ENCODE results near the gene GLYATL2. TPM values are rescaled to one million over a fixed set of nuclear protein-coding genes. Genes with fewer than 3 reads are reported as not detected.

The GLYATL2 gene
- total RNA-seq, 4 donors from 2014 or later, result 0.87 to 8.6 (median 3.9) TPM; not detected in 1

DNA sequence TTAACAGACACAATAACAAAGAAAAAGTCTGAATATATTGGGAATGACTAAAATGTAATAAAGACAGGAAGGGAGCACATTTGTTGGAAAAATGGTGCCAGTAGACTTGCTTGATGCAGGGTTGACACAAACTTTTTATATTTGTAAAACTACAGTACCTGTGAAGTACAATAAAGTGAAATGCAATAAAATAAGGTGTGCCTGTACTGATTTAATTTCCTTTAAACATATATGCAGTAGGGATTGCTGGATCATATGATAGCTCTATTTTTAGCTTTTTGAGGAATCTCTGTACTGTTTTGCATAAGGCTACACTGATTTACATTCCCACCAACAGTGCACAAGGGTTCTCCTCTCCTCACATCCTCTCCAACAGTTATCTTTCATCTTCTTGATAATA lies 12.3 kb upstream of the GLYATL2 start:
- TF ChIP-seq EP300 (IDR thresholded peaks at IDR 0.05), result no peak
- TF ChIP-seq POLR2A (IDR thresholded peaks at IDR 0.05), result no peak
- TF ChIP-seq CTCF (IDR thresholded peaks at IDR 0.05), result no peak
- TF ChIP-seq POLR2AphosphoS5 (IDR thresholded peaks at IDR 0.05), result no peak
- Histone ChIP-seq H3K27me3 (no peaks in the 10 kb centered on the region), H3K4me1 (no peaks in the 10 kb centered on the region), H3K36me3 (no peaks in the 10 kb centered on the region), H3K9me3 (no peaks in the 10 kb centered on the region), H3K4me3 (no peak overlapping the region), H3K27ac (no peak overlapping the region)
- no peak for DNase-seq (ENCODE audit: low spot score in 2 of 2)

DNA sequence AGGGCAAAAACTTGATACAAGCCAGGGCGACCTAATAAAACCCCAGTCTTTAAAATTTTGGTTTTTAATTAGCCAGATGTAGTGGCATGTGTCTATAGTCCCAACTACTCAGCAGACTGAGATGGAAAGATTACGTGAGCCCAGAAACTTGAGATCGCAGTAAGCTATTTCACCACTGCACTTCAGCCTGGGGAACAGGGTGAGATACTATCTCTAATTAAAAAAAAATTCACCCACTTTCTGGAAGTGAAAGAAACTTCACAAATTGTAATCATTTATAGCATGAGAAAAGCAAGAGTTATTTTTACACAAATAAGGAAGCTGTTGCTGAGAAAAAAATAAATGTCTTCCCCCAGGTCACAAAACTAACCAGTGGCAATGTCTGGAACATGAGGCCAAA lies 882 bp upstream of the GLYATL2 start:
- no peak overlapping the region for H3K27ac ChIP-seq
- peaks cover 3% of the 10 kb centered on the region for H3K4me1 ChIP-seq
- WGBS, result 34% methylated on average over 3 of the region's 3 CpGs
- H3K4me3 ChIP-seq, result no peak overlapping the region
- H3K9me3 ChIP-seq, result no peaks in the 10 kb centered on the region
- no peak for TF ChIP-seq CTCF (IDR thresholded peaks at IDR 0.05)
- no peak for TF ChIP-seq POLR2A (IDR thresholded peaks at IDR 0.05)
- no peak for TF ChIP-seq EP300 (IDR thresholded peaks at IDR 0.05)
- TF ChIP-seq POLR2AphosphoS5 (IDR thresholded peaks at IDR 0.05), result no peak
- no peaks in the 10 kb centered on the region for H3K36me3 ChIP-seq
- no peaks in the 10 kb centered on the region for H3K27me3 ChIP-seq
- no peak for DNase-seq (ENCODE audit: low spot score in 2 of 2)

DNA sequence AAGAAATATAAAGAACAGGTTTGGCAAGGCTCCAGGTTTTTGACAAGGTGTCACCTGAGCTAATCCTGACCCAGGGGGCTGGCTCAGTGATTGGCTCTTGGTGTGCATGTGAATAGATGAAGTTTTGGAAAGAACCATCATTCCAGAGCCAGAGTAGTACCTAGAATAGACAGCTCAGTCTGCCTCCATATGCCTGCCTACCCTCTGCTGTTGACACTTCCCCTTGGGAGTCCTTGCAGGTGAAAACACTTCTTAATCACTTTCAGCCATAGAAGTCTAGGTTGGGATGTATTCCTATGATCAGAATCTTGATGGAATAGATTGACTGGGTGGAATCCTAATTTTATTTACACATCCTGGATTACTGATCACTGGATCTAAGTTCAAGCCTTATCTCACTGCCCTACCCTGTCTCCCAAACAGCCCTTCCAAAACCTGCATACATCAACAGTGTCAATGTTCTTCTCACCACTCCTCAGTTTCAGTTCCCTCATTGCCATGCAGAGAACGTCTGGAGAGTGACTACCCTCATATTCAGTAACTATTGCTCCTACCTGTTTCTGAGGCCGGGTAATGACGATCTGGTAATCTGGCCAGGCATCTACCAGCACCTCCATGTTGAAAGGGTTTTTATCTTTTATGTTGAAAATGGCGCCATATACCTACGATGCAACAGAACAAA lies 6.7 kb downstream of the GLYATL2 start:
- Histone ChIP-seq H3K4me3 (no peak overlapping the region), H3K27me3 (no peaks in the 10 kb centered on the region), H3K27ac (no peak overlapping the region), H3K36me3 (no peaks in the 10 kb centered on the region), H3K4me1 (no peaks in the 10 kb centered on the region), H3K9me3 (no peaks in the 10 kb centered on the region)
- TF ChIP-seq EP300 (IDR thresholded peaks at IDR 0.05) (no peak), CTCF (IDR thresholded peaks at IDR 0.05) (no peak), POLR2A (IDR thresholded peaks at IDR 0.05) (no peak), POLR2AphosphoS5 (IDR thresholded peaks at IDR 0.05) (no peak)
- DNase-seq (ENCODE audit: low spot score in 2 of 2), result no peak
- WGBS, result 82% methylated on average over 5 of the region's 5 CpGs

- TF ChIP-seq EP300 (IDR thresholded peaks at IDR 0.05), result no peak
- no peak for TF ChIP-seq POLR2A (IDR thresholded peaks at IDR 0.05)
- TF ChIP-seq CTCF (IDR thresholded peaks at IDR 0.05), result no peak
- TF ChIP-seq POLR2AphosphoS5 (IDR thresholded peaks at IDR 0.05), result no peak
- no peaks in the 10 kb centered on the region for H3K4me1 ChIP-seq
- H3K9me3 ChIP-seq, result no peaks in the 10 kb centered on the region
- no peaks in the 10 kb centered on the region for H3K36me3 ChIP-seq
- WGBS, result 55% methylated on average over 1 of the region's 1 CpG
- DNase-seq (ENCODE audit: low spot score in 2 of 2), result no peak
- H3K27ac ChIP-seq, result no peak overlapping the region
- no peak overlapping the region for H3K4me3 ChIP-seq
- no peaks in the 10 kb centered on the region for H3K27me3 ChIP-seq
These were observed 12.4 kb downstream of the GLYATL2 start for GRCh38 chr11:58832056-58832645.

GRCh38 chr11:58830673-58831301 lies 13.7 kb downstream of the GLYATL2 start:
- H3K4me1 ChIP-seq, result no peaks in the 10 kb centered on the region
- TF ChIP-seq POLR2AphosphoS5 (IDR thresholded peaks at IDR 0.05) (no peak), EP300 (IDR thresholded peaks at IDR 0.05) (no peak), POLR2A (IDR thresholded peaks at IDR 0.05) (no peak), CTCF (IDR thresholded peaks at IDR 0.05) (no peak)

More at GRCh38 chr11:58830673-58831301, 13.7 kb downstream of the GLYATL2 start:
- Histone ChIP-seq H3K27me3 (no peaks in the 10 kb centered on the region), H3K36me3 (no peaks in the 10 kb centered on the region), H3K4me3 (no peak overlapping the region), H3K27ac (no peak overlapping the region), H3K9me3 (no peaks in the 10 kb centered on the region)
- no peak for DNase-seq (ENCODE audit: low spot score in 2 of 2)
- 42% methylated on average over 24 of the region's 31 CpGs for WGBS

All from suprapubic skin (tissue), 4 donors.